Measurements from ENCODE around the gene IL4.
"Not testable (repeated sequence)": the region's sequence is repeated elsewhere in the genome, so short reads cannot be mapped to it uniquely, and the experiment has no call there.

The IL4 gene

DNA sequence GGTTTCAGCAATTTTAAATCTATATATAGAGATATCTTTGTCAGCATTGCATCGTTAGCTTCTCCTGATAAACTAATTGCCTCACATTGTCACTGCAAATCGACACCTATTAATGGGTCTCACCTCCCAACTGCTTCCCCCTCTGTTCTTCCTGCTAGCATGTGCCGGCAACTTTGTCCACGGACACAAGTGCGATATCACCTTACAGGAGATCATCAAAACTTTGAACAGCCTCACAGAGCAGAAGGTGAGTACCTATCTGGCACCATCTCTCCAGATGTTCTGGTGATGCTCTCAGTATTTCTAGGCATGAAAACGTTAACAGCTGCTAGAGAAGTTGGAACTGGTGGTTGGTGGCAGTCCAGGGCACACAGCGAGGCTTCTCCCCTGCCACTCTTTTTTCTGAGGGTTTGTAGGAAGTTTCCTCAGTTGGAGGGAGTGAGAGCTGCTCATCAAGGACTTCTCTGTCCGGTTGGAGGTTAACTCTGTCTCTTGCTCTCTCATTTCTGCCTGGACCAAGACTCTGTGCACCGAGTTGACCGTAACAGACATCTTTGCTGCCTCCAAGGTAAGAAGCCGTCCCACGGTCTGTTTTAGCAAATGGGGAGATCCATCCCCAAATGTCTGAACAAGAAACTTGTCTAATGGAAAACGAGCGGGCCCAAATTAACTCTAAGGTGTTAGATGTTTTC, at the start of gene IL4:
IL4 (plus strand) TSS at position 51 of the 692 bp plus-strand sequence; CDS start at position 113, 62 bp downstream.
- no peak for DNase-seq

DNA sequence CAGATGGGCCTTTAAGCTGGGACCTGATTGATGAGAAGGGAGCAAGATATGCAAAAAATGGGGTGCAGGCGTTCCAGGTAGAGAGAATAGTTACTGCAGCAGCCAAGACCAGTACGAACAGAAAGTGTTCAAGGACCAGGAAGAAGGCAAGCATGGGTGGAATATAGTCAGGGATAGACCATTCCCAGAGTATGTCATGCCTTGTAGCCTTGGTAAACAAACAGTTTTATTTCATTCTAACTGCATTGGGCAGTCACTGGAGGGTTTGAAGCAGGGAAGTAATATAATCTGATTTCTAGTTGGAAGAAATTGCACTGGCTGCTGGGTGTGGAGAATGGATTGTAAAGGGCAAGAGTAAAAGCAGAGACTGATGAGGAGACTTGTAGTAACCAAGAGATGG, 46.3 kb upstream of the IL4 start:
- DNase-seq = no peak

DNA sequence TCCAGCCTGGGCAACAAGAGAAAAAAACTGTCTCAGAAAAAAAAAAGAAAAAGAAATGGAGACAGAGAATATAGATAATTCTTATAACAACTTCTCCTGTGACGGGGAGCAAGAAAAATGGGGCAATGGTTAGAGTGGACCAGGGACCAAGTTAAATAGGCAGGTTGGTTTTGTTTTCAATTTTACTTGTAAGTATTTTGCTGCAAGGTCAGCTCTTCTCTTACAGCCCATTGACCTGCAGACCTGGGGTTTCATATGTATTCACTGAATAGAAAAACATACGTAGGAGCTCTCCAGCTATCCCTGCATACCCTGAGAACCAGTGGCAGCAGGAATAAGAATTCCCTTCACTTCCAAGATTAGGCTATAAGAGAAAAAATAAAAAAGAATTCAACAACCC, 45.0 kb upstream of the IL4 start:
- no peak for DNase-seq

DNA sequence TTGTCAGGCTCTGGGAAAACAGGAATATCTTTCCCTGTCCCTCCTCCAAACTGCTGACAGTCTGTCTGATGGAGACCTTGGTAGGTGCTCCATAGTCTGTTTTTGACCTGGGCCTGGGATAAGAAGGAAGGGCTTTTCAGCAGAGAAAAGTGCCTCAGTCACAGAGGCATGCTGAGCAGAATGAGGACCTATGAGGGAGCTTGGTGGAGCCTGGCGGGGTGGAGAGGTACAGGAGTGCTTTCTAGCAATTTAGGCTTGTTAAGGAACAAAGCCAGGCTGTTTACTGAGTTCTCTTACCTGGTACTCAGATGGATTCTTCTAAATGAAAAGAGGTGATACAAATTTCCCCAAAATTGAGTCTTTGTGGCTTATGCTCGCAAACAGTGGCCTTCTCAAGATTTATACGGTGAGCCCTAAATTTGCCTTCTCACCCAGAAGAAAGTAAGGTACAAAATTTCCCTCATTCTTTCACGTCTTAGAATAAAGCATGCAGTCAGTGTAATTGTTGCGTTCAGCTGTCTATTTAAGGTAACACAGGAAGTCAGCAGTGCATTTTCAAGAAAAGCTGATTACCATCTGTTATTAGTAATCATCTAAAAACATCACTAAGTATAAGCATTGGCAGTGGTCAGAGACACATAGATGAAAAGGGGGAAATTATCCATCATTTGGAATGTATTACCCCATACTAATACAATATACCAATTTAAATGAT, 44.4 kb upstream of the IL4 start:
- no peak for DNase-seq

DNA sequence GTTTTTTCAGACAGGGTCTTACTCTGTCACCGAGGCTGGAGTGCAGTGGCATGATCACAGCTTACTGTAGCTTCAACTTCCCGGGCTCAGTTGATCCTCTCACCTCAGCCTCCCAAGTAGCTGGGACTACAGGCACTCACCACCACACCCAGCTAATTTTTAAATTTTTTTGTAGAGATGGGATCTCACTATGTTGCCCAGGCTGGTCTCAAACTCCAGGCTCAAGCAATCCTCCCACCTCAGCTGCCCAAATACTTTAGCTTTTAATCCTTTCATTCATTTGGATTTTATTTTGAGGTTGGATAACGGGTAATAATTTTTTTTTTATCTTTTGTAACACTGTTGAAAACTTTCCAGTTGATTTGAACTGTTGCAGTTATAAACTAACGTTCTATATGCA, 40.2 kb upstream of the IL4 start:
- DNase-seq = not testable (repeated sequence)

DNA sequence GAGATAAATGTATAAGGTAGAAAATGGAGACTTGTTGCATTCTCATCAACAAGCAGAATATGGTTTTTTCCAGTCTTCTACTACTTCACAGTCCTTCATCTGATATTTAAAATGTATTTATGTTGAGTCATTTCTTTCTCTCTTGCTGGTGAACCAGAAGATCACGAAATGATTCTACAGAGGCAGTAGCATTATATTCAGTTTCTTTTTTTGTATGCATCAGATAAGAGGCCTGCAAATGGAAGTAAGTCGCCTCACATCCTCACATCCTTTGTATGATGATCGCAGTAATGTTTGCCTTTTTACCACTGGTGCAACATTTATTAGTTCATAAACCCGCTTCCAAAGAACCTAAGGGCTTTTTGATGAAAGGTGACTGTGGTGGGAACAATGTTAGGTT, 37.9 kb upstream of the IL4 start:
- no peak for DNase-seq

DNA sequence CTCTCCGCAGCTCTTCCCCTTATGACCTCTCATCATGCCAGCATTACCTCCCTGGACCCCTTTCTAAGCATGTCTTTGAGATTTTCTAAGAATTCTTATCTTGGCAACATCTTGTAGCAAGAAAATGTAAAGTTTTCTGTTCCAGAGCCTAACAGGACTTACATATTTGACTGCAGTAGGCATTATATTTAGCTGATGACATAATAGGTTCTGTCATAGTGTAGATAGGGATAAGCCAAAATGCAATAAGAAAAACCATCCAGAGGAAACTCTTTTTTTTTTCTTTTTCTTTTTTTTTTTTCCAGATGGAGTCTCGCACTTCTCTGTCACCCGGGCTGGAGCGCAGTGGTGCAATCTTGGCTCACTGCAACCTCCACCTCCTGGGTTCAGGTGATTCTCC, 36.5 kb upstream of the IL4 start:
- no peak for DNase-seq

DNA sequence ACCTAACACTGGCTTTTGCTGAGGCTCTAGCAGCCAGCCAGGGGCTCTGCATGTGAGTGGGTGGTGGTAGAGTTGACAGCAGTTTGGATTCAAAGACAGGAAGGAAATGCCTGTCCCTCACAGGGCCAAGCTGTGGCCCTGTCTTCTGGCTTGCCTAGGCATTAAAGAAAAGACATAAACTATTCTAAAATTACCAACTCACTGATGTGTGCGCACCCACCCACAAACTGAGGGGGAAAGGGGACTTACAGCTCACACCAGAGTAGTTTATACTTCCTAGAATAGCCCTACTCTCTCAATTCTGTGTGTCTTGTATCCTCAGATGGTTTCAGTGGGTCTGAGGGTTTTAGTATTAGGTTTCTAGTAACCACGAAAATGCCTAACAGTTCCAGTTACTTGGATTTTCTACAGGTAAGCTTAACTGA, 34.1 kb upstream of the IL4 start:
- DNase-seq = no peak

DNA sequence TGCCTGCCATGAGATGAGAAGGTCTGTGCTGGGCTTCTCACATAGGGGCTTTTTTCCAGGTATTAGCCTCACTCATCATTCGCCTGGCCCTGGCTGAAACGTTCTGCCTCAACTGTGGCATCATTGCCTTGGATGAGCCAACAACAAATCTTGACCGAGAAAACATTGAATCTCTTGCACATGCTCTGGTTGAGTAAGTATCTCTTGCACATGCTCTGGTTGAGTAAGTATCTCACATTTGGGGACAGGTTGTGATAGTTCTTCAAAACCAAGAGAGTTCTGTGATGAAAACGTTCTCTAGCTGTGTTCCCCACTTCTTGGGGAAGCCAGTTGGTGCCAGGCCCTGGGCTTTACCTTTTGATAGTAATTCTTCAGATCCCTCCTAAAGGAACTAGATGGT, 33.2 kb upstream of the IL4 start:
- no peak for DNase-seq

DNA sequence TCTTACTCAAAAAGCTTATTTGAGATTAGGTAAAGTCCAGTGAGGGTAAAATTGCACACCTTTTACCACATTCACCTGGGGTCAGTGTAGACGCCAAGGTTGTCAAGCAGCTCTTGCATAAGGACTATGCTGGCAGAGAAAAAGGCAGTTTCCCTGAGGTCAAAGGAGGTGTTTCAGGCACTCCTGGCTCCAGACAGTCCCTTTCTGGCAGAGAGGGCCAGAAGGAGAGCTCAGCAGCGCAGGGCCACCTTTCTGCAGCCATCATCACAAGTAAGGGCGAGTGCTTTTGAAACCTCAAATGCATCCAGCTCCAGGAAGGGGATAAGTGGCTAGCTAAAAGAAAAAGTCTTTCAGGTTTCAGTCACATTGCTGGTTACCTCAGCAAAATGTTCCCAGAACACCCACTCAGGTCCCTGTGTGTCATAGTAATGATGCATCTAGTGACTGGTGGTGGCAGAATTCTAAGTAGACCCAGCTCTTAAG, 32.5 kb upstream of the IL4 start:
- no peak for DNase-seq

DNA sequence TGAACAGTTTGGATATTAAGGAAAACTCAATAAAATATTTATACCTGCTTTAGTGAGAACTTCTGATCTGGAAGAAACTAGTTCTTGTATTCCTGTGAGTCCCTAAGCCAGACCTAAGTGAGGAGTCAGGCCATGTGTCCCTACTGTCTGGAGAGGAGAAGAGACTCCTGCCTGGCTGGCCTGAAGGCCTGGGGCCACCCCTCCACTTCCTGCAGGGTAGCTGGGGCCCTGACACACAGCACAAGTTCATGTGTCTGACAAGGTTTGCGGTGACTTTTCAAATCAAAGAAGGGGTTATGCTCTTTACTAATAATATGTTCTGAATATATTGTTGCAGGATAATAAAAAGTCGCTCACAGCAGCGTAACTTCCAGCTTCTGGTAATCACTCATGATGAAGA, 31.9 kb upstream of the IL4 start:
- DNase-seq = no peak

DNA sequence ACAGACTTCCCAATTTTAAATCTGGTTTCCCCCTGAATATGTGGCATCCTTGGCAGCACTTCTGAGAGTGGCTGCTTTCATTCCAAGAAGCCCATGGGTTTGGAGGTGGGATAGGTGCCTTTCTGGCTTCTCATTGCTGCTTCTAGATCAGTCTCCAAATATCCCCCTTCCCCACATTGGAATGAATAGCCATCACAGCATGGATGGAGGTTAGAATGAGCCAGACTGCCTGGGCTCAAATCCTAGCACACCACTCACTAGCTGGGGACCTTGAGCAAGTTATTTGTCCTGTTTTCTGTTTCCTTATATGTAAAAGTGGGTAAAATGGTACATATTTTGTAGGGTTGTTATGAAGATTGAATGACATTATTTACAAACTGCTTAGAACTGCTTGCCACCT, 29.6 kb upstream of the IL4 start:
- no peak for DNase-seq

DNA sequence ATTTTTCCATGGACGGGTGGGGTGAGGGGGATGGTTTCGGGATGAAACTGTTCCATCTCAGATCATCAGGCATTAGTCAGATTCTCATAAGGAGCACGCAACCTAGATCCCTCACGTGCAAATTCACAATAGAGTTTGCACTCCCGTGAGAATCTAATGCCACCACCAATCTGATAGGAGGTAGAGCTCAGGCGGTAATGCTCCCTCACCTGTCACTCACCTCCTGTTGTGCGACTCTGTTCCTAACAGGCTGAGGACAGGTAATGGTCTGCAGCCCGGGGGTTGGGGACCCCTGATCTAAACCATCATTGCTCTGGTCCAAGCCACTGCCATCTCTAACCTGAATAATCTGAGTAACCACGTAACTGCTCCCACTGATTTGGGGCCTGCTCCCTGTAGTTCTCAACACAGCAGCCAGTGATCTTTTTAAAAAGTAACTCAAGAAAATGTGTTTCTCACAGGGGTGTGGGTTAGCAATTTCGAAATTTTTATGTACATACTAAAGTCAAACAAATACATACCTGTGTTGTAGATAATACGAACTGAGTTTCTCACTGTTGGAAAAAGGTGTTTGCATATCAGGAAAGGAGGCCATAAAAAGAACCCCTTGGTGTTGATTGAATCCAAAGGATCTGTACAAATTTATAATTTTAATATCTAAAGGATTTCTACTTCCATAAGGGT, 27.1 kb upstream of the IL4 start:
- no peak for DNase-seq

DNA sequence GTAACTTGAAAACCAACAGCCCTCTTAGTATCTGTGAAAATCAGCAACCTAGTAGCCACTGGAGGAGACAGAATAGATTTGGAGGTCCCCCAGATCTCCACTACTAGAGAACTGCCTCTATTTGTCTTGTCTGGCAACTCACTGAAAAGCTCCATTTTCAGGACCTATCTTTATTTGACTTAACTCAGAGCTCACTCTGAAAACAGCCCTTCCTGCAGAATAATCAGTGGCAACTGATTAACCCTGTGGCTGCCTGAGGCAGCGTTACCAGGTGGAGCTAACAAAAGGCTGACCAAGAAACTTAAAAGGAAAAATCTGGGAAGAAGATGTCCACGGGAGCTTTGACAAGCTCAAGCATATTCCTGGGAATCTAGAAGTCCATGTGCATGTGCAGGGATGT, 26.3 kb upstream of the IL4 start:
- no peak for DNase-seq

DNA sequence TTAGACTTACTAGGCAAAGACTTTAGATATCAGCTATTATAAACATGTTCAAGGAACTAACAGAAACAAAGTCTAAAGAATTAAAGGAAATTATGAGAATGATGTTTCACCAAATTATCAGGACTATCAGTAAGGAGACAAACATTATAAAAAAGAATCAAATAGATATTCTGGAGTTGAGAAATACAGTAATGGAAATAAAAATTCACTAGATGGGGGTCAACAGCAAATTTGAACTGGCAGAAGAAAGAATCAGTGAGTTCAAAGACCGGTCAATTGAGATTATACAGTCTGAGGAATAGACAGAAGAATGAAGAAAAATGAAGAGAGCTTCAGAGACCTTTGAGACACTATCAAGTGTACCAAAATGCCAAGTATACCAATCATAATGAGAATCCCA, 25.4 kb upstream of the IL4 start:
- DNase-seq = no peak

DNA sequence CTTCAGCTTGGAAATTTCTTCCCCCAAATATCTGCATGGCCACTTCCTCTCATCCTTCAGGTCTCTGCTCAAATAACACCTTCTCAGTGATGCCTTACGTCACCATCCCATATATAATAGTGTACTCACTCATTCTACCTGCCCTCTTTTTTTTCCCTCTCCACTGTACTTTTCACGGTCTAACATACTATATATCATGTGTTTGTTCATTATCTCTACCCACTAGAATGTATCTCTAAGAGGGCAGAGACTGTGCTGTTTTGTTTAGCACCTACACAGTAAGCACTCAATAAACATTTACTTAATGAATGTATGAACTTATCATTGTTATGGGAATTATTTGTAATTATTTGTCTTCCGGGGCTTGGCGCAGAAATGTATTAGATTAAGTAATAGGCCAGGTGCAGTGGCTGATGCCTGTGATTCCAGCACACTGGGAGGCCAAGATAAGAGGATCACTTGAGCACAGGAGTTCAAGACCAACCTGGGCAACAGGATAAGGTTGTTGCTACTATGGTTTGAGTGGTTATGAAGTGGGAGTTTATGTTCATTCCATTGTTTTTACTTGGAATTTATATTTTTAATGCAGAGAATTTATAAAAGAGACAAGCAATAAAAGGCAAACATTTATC, 21.8 kb upstream of the IL4 start:
- no peak for DNase-seq

DNA sequence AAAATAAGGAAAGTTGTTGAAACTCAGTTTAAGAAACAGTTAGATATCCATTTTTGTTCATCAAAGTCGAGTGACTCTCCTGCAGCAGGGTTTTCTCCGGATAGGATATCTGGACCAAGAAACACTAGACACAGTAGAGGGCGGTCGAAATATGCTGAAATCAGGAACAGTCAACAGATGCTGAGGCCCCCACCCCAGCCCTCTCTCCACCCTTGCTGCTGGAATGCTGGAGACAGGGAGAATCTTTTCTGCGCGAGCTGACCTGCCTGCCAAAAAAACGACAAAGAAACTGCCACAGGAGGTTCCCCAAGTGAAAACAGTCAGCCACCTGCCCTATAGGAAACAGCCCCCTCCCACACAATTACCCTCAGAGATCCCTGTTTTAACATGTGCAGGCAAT, 20.1 kb upstream of the IL4 start:
- DNase-seq = no peak

DNA sequence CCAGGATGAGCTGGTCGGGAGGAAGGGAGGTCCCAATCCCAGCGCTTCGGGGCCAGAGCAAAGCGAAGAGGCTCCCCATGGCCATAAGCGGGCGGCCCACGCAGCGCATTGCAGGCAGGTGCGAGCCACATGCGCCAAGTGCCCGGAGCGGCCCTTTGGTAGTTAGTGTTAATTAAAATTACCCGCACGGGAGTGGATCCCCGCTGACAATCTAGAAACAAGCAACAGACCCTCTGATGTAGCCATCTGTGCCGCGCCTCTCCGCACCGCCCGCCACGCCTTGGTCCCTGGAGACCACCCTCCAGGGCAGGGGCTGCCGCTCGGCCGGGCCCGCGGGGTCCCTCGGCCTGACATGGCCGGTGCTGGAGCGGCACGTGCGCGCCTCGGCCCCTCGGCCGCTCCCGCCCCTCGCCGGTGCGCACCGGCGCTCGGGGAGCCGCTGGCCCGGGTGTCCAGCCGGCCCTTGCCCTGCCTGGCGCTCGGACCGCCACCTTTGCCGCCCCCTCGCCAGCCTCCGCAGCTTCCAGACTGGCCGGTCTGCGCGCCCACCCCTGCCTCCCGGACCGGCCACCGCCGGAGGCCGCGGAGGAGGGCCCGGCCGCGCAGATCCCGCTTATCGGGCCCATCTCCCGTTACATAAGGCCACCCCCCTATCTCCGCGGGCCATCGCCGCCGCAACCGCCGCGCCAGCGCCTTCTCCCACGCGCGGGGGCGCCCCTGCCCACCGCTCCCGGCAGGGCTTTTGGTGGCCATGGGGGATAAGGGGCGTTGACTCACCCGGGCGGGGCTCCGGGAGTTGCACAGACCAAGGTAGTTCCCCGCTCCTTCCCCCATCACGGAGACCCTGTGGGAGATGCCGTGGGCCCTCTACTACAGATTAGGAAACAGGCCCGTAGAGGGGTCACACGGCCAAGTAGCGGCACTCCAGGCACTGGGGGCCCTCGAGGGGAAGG, 17.7 kb upstream of the IL4 start:
- DNase-seq = no peak

DNA sequence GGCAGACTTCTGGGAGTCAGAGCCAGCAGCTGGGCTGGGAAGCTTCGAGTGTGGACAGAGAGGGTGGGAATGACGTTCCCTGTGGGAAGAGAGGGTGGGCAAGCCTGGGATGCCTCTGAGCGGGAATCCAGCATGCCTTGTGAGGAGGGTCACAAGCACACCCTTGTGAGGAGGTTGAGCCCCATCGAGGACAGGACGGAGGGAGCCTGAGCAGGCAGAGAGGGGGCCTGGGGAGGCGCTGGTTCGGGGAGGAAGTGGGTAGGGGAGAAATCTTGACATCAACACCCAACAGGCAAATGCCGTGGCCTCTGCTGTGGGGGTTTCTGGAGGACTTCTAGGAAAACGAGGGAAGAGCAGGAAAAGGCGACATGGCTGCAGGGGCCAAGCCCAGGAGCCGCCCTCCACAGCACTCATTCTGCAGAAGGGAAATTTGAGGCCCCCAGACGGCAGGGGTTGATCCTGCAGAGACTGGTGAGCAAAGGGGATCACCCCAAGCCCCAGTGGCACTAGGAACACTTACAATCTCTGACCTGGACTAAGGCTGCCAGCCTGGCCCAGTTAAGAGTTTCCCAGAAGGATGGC, 16.9 kb upstream of the IL4 start:
- no peak for DNase-seq

DNA sequence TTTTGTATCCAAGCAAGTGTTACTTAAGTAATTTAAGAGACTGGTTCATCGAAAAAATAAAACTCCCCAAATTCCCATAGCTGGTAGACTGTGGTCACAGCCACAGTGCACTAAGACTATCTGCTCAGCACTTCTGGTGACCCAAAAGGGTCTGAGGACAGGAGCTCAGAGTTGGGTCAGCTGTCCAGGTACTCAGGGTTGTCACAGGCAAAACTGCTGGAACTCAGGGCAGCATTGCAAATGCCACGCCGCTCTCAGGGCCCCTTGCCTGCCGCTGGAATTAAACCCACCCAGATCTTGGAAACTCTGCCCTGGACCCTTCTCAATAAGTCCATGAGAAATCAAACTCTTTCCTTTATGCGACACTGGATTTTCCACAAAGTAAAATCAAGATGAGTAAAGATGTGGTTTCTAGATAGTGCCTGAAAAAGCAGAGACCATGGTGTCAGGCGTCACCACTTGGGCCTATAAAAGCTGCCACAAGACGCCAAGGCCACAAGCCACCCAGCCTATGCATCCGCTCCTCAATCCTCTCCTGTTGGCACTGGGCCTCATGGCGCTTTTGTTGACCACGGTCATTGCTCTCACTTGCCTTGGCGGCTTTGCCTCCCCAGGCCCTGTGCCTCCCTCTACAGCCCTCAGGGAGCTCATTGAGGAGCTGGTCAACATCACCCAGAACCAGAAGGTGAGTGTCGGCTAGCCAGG, 16.0 kb upstream of the IL4 start, which contains the start of gene IL13:
IL13 (plus strand) TSS at position 498 of the 705 bp plus-strand sequence; CDS start at position 512, 14 bp downstream.
- no peak for DNase-seq

Measured in SW 1271 (cell line).